ENCODE measurements around the gene CHST3. TPM values are rescaled to one million over a fixed set of nuclear protein-coding genes. Genes with fewer than 3 reads are reported as not detected.

CHST3 gene
- total and polyA plus RNA-seq, 2 experiments from 2014 or later: 0.94 to 8.3 TPM

DNA sequence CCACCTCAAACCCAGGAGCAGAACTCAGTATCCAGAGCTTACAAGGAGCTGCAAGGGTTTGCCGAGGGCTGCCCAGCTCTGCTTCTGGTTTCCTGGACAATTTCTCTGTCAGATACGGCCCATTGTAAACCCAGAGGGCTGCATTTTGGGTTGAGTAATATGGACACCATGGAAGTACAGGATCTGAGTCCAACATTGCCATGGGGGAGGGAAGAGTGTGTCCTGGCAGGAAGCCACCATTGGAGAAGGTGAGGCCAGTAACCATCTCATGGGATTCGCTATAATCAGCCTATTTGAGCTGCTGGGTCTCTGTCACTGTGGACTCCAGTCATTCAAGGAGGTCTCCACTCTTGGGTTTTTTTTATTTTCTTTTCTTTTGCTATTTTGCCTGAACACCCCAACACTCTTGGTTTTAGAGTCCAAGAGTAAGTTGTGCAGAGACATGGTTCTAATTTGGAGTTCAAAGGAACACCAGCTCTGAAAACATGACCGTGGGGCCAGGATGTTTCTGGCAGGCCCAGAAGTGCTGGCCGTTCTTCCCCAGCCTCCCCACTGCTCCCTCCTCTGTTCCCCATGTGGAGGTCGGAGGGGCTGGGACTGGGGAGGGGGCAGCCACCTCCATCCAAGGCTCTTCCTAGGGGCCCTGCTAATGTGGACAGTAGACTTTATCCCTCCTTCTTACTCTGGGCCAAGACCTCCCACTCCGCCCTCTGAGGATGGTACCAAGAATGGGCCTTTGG lies 46.2 kb downstream of the CHST3 start:
- Histone ChIP-seq H3K27ac (ENCODE audit: low read depth) (no peak overlapping the region), H3K4me2 (no peak overlapping the region)
- H3K36me3 Mint-ChIP-seq (ENCODE audit: low read depth): peaks cover 4% of the 10 kb centered on the region; the same call in 1 of the 3 replicates

More for the DNA sequence above, 46.2 kb downstream of the CHST3 start:
- H3K79me2 ChIP-seq (replicated peaks; ENCODE audit: insufficient read depth): no peaks in the 10 kb centered on the region
- no peaks in the 10 kb centered on the region for H3K4me1 ChIP-seq (ENCODE audit: insufficient read depth)
- no peaks in the 10 kb centered on the region for H3K27me3 ChIP-seq (ENCODE audit: insufficient read depth)
- no peaks in the 10 kb centered on the region for H3K9me3 Mint-ChIP-seq
- H3K27ac Mint-ChIP-seq: no peak overlapping the region
- H2AFZ ChIP-seq: no peak overlapping the region
- DNase-seq (ENCODE audit: low spot score): no peak
- ATAC-seq: no peak
- no peaks in the 10 kb centered on the region for H3F3A ChIP-seq (replicated peaks; ENCODE audit: low read depth)
- peaks cover 8% of the 10 kb centered on the region for H3K4me1 Mint-ChIP-seq
- no peaks in the 10 kb centered on the region for H3K9me2 ChIP-seq (ENCODE audit: insufficient read depth)
- no peak overlapping the region for H3K4me3 Mint-ChIP-seq
- H3K36me3 ChIP-seq (ENCODE audit: insufficient read depth): no peaks in the 10 kb centered on the region; the same call in 1 of the 2 replicates
- no peaks in the 10 kb centered on the region; the same call in 1 of the 2 replicates for H4K20me1 ChIP-seq (replicated peaks; ENCODE audit: insufficient read depth)
- TF ChIP-seq STAT1 (IDR thresholded peaks at IDR 0.05; ENCODE audit: unreplicated experiment): no peak
- TF ChIP-seq ZNF331 (CRISPR knock-in tag; IDR thresholded peaks at IDR 0.05; ENCODE audit: low read depth): no peak
- TF ChIP-seq, protein P1, sequence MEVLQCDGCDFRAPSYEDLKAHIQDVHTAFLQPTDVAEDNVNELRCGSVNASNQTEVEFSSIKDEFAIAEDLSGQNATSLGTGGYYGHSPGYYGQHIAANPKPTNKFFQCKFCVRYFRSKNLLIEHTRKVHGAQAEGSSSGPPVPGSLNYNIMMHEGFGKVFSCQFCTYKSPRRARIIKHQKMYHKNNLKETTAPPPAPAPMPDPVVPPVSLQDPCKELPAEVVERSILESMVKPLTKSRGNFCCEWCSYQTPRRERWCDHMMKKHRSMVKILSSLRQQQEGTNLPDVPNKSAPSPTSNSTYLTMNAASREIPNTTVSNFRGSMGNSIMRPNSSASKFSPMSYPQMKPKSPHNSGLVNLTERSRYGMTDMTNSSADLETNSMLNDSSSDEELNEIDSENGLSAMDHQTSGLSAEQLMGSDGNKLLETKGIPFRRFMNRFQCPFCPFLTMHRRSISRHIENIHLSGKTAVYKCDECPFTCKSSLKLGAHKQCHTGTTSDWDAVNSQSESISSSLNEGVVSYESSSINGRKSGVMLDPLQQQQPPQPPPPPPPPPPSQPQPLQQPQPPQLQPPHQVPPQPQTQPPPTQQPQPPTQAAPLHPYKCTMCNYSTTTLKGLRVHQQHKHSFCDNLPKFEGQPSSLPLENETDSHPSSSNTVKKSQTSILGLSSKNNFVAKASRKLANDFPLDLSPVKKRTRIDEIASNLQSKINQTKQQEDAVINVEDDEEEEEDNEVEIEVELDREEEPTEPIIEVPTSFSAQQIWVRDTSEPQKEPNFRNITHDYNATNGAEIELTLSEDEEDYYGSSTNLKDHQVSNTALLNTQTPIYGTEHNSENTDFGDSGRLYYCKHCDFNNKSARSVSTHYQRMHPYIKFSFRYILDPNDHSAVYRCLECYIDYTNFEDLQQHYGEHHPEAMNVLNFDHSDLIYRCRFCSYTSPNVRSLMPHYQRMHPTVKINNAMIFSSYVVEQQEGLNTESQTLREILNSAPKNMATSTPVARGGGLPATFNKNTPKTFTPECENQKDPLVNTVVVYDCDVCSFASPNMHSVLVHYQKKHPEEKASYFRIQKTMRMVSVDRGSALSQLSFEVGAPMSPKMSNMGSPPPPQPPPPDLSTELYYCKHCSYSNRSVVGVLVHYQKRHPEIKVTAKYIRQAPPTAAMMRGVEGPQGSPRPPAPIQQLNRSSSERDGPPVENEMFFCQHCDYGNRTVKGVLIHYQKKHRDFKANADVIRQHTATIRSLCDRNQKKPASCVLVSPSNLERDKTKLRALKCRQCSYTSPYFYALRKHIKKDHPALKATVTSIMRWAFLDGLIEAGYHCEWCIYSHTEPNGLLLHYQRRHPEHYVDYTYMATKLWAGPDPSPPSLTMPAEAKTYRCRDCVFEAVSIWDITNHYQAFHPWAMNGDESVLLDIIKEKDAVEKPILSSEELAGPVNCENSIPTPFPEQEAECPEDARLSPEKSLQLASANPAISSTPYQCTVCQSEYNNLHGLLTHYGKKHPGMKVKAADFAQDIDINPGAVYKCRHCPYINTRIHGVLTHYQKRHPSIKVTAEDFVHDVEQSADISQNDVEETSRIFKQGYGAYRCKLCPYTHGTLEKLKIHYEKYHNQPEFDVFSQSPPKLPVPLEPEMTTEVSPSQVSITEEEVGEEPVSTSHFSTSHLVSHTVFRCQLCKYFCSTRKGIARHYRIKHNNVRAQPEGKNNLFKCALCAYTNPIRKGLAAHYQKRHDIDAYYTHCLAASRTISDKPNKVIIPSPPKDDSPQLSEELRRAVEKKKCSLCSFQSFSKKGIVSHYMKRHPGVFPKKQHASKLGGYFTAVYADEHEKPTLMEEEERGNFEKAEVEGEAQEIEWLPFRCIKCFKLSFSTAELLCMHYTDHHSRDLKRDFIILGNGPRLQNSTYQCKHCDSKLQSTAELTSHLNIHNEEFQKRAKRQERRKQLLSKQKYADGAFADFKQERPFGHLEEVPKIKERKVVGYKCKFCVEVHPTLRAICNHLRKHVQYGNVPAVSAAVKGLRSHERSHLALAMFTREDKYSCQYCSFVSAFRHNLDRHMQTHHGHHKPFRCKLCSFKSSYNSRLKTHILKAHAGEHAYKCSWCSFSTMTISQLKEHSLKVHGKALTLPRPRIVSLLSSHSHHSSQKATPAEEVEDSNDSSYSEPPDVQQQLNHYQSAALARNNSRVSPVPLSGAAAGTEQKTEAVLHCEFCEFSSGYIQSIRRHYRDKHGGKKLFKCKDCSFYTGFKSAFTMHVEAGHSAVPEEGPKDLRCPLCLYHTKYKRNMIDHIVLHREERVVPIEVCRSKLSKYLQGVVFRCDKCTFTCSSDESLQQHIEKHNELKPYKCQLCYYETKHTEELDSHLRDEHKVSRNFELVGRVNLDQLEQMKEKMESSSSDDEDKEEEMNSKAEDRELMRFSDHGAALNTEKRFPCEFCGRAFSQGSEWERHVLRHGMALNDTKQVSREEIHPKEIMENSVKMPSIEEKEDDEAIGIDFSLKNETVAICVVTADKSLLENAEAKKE (CRISPR knock-in tag; IDR thresholded peaks at IDR 0.05): no peak
- TF ChIP-seq EZH2phosphoT487 (IDR thresholded peaks at IDR 0.05; ENCODE audit: unreplicated experiment): no peak
- no peak for TF ChIP-seq JUNB (IDR thresholded peaks at IDR 0.05; ENCODE audit: unreplicated experiment)
- TF ChIP-seq, protein P2, sequence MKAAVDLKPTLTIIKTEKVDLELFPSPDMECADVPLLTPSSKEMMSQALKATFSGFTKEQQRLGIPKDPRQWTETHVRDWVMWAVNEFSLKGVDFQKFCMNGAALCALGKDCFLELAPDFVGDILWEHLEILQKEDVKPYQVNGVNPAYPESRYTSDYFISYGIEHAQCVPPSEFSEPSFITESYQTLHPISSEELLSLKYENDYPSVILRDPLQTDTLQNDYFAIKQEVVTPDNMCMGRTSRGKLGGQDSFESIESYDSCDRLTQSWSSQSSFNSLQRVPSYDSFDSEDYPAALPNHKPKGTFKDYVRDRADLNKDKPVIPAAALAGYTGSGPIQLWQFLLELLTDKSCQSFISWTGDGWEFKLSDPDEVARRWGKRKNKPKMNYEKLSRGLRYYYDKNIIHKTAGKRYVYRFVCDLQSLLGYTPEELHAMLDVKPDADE (IDR thresholded peaks at IDR 0.05): no peak
- TF ChIP-seq POLR2AphosphoS5 (IDR thresholded peaks at IDR 0.05; ENCODE audit: low read depth): no peak
- no peak for TF ChIP-seq ZNF114 (CRISPR knock-in tag; IDR thresholded peaks at IDR 0.05)
- TF ChIP-seq, protein P3, sequence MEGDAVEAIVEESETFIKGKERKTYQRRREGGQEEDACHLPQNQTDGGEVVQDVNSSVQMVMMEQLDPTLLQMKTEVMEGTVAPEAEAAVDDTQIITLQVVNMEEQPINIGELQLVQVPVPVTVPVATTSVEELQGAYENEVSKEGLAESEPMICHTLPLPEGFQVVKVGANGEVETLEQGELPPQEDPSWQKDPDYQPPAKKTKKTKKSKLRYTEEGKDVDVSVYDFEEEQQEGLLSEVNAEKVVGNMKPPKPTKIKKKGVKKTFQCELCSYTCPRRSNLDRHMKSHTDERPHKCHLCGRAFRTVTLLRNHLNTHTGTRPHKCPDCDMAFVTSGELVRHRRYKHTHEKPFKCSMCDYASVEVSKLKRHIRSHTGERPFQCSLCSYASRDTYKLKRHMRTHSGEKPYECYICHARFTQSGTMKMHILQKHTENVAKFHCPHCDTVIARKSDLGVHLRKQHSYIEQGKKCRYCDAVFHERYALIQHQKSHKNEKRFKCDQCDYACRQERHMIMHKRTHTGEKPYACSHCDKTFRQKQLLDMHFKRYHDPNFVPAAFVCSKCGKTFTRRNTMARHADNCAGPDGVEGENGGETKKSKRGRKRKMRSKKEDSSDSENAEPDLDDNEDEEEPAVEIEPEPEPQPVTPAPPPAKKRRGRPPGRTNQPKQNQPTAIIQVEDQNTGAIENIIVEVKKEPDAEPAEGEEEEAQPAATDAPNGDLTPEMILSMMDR (conservative IDR thresholded peaks at IDR 0.05; ENCODE audit: low read depth in 2 of 2): no peak
- TF ChIP-seq CREB1 (CRISPR knock-in tag; IDR thresholded peaks at IDR 0.05; ENCODE audit: low read depth): no peak
- no peak for TF ChIP-seq NANOG (IDR thresholded peaks at IDR 0.05; ENCODE audit: borderline replicate concordance)
- TF ChIP-seq, protein P4, sequence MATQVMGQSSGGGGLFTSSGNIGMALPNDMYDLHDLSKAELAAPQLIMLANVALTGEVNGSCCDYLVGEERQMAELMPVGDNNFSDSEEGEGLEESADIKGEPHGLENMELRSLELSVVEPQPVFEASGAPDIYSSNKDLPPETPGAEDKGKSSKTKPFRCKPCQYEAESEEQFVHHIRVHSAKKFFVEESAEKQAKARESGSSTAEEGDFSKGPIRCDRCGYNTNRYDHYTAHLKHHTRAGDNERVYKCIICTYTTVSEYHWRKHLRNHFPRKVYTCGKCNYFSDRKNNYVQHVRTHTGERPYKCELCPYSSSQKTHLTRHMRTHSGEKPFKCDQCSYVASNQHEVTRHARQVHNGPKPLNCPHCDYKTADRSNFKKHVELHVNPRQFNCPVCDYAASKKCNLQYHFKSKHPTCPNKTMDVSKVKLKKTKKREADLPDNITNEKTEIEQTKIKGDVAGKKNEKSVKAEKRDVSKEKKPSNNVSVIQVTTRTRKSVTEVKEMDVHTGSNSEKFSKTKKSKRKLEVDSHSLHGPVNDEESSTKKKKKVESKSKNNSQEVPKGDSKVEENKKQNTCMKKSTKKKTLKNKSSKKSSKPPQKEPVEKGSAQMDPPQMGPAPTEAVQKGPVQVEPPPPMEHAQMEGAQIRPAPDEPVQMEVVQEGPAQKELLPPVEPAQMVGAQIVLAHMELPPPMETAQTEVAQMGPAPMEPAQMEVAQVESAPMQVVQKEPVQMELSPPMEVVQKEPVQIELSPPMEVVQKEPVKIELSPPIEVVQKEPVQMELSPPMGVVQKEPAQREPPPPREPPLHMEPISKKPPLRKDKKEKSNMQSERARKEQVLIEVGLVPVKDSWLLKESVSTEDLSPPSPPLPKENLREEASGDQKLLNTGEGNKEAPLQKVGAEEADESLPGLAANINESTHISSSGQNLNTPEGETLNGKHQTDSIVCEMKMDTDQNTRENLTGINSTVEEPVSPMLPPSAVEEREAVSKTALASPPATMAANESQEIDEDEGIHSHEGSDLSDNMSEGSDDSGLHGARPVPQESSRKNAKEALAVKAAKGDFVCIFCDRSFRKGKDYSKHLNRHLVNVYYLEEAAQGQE (IDR thresholded peaks at IDR 0.05; ENCODE audit: unreplicated experiment): no peak
- TF ChIP-seq EZH2 (IDR thresholded peaks at IDR 0.05; ENCODE audit: low read depth, unreplicated experiment): no peak
- H3K4me3 ChIP-seq: no peak overlapping the region
- peaks cover 4% of the 10 kb centered on the region for H3K27me3 Mint-ChIP-seq (ENCODE audit: insufficient read depth, low read depth, poor library complexity)

Data from GM23338 (cell line).